ENCODE results near the gene ASB18.

Gene ASB18

GRCh38 chr2:236155406-236155805 lies 108.8 kb downstream of the ASB18 start:
- no peak overlapping the region for H3K9ac ChIP-seq (ENCODE audit: low read depth, low read length)
- H3K9me3 ChIP-seq (ENCODE audit: control insufficient read depth, insufficient read depth, low read length): no peaks in the 10 kb centered on the region
- no peaks in the 10 kb centered on the region for H3K36me3 ChIP-seq (ENCODE audit: control insufficient read depth, insufficient read depth, low read length)
- H3K27ac ChIP-seq (ENCODE audit: low read depth, low read length): no peak overlapping the region
- H3K4me3 ChIP-seq (ENCODE audit: low read depth, low read length): no peak overlapping the region
- H3K4me1 ChIP-seq (ENCODE audit: control insufficient read depth, insufficient read depth, low read length): peaks cover 13% of the 10 kb centered on the region
- H3K27me3 ChIP-seq (ENCODE audit: control insufficient read depth, insufficient read depth, low read length): peaks cover 62% of the 10 kb centered on the region

- H3K27me3 ChIP-seq (ENCODE audit: control insufficient read depth, insufficient read depth, low read length): peaks cover 8% of the 10 kb centered on the region
- H3K9ac ChIP-seq (ENCODE audit: low read depth, low read length): no peak overlapping the region
- no peak overlapping the region for H3K27ac ChIP-seq (ENCODE audit: low read depth, low read length)
- H3K4me1 ChIP-seq (ENCODE audit: control insufficient read depth, insufficient read depth, low read length): 0 out of 2 replicates have a peak, but pooled peaks cover 4% of the 10 kb centered on the region
- no peaks in the 10 kb centered on the region for H3K36me3 ChIP-seq (ENCODE audit: control insufficient read depth, insufficient read depth, low read length)
- no peaks in the 10 kb centered on the region for H3K9me3 ChIP-seq (ENCODE audit: control insufficient read depth, insufficient read depth, low read length)
- no peak overlapping the region for H3K4me3 ChIP-seq (ENCODE audit: low read depth, low read length)
Measured at GRCh38 chr2:236146436-236146835, 117.8 kb downstream of the ASB18 start.

- H3K9me3 ChIP-seq (ENCODE audit: control insufficient read depth, insufficient read depth, low read length): no peaks in the 10 kb centered on the region
- H3K27ac ChIP-seq (ENCODE audit: low read depth, low read length): no peak overlapping the region
- no peaks in the 10 kb centered on the region for H3K36me3 ChIP-seq (ENCODE audit: control insufficient read depth, insufficient read depth, low read length)
- H3K27me3 ChIP-seq (ENCODE audit: control insufficient read depth, insufficient read depth, low read length): peaks cover 8% of the 10 kb centered on the region
- H3K9ac ChIP-seq (ENCODE audit: low read depth, low read length): no peak overlapping the region
- no peak overlapping the region for H3K4me3 ChIP-seq (ENCODE audit: low read depth, low read length)
- H3K4me1 ChIP-seq (ENCODE audit: control insufficient read depth, insufficient read depth, low read length): 0 out of 2 replicates have a peak, but pooled peaks cover 4% of the 10 kb centered on the region
Measured at GRCh38 chr2:236143811-236144210, 120.4 kb downstream of the ASB18 start.
